Fibroblast of lung (primary cell): ENCODE results near the gene SEL1L2.

Experiments
- EZH2 ChIP-seq: IDR thresholded peaks from 2 replicates; pipeline ENCODE4 v1.5.1; 2012; ENCODE audit warnings: low read length, control low read depth, mild to moderate bottlenecking; ENCODE audit errors: missing control alignments
- TF ChIP-seq, protein P1 (sequence below), 2 donors: IDR thresholded peaks in 1 of 2; conservative IDR thresholded peaks in 1 of 2; 1 replicate in 1 of 2; 2 replicates in 1 of 2; pipeline ENCODE4 v1.5.1; 2011 to 2012; ENCODE audit warnings: low read length in 2 of 2, control low read depth in 1 of 2, inconsistent platforms in 1 of 2, low read depth in 1 of 2, mild to moderate bottlenecking in 1 of 2

DNA sequence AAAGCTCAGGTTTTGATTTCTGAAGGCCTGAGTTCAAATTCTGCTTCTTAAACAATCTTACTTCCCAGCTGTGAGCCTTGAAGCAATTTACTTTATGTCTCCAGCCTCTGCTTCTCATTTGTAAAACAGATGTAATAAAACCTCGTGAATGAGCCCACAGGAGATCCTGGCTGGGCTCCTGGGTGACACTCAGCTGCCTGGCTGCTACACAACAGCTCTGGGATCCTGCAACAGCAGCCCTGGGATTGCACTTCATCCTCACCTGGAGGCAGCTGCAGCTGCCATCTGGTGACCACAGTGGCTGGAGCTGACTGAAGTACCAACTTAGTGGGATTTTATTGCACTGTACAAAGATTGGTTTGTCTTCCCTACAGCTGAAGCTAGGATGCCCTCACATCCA is 107.0 kb downstream of the SEL1L2 start:
- TF ChIP-seq, protein P1, sequence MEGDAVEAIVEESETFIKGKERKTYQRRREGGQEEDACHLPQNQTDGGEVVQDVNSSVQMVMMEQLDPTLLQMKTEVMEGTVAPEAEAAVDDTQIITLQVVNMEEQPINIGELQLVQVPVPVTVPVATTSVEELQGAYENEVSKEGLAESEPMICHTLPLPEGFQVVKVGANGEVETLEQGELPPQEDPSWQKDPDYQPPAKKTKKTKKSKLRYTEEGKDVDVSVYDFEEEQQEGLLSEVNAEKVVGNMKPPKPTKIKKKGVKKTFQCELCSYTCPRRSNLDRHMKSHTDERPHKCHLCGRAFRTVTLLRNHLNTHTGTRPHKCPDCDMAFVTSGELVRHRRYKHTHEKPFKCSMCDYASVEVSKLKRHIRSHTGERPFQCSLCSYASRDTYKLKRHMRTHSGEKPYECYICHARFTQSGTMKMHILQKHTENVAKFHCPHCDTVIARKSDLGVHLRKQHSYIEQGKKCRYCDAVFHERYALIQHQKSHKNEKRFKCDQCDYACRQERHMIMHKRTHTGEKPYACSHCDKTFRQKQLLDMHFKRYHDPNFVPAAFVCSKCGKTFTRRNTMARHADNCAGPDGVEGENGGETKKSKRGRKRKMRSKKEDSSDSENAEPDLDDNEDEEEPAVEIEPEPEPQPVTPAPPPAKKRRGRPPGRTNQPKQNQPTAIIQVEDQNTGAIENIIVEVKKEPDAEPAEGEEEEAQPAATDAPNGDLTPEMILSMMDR (conservative IDR thresholded peaks at IDR 0.05 in 1 of 2, IDR thresholded peaks at IDR 0.05 in 1 of 2; ENCODE audit: low read depth in 1 of 2, low read length in 2 of 2), result no peak
- TF ChIP-seq EZH2, result no peak
